Measurements from ENCODE around the gene TTBK2.

DNA sequence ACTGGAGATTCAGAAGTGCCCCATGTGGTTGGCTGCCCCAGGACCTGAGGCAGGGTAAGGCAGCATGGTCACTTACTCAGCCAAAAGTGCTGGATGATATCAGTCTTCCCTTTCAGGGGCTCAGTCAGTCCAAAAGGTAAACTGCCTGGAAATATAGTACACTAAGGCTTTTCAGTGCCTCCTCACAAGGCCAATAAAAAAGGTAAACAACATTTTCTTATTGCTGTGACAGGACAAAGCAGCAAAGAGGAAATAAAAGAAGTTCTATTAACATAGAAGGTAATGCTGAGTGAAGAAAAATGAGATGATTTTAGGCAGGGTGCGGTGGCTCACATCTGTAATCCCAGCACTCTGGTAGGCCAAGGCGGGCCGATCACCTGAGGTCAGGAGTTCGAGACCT, 117.1 kb downstream of the TTBK2 start:
- no peak for TF ChIP-seq TAF1 (IDR thresholded peaks at IDR 0.05; ENCODE audit: borderline replicate concordance, low read depth, low read length)
- no peak for TF ChIP-seq EZH2 (IDR thresholded peaks at IDR 0.05; ENCODE audit: borderline replicate concordance, control insufficient read depth, low read depth, low read length)
- no peak for TF ChIP-seq SIX5 (IDR thresholded peaks at IDR 0.05; ENCODE audit: low read depth, low read length, severe bottlenecking)
- TF ChIP-seq, protein P1, sequence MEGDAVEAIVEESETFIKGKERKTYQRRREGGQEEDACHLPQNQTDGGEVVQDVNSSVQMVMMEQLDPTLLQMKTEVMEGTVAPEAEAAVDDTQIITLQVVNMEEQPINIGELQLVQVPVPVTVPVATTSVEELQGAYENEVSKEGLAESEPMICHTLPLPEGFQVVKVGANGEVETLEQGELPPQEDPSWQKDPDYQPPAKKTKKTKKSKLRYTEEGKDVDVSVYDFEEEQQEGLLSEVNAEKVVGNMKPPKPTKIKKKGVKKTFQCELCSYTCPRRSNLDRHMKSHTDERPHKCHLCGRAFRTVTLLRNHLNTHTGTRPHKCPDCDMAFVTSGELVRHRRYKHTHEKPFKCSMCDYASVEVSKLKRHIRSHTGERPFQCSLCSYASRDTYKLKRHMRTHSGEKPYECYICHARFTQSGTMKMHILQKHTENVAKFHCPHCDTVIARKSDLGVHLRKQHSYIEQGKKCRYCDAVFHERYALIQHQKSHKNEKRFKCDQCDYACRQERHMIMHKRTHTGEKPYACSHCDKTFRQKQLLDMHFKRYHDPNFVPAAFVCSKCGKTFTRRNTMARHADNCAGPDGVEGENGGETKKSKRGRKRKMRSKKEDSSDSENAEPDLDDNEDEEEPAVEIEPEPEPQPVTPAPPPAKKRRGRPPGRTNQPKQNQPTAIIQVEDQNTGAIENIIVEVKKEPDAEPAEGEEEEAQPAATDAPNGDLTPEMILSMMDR (IDR thresholded peaks at IDR 0.05 in 2 of 3, conservative IDR thresholded peaks at IDR 0.05 in 1 of 3; ENCODE audit: control insufficient read depth in 2 of 3, extremely low read depth in 1 of 3, insufficient read depth in 1 of 3, low read depth in 3 of 3, low read length in 3 of 3) = no peak
